ENCODE measurements around the gene SLX9.

GRCh38 chr21:44953628-44954021, 13.8 kb downstream of the SLX9 start:
- TF ChIP-seq EZH2phosphoT487 (IDR thresholded peaks at IDR 0.05; ENCODE audit: borderline replicate concordance, low read length): no peak
- no peak for TF ChIP-seq CTCF (IDR thresholded peaks at IDR 0.05; ENCODE audit: low read depth, low read length, poor library complexity, severe bottlenecking)
